OCI-LY3 (cell line): ENCODE measurements around the gene AOX1.

ENCODE experiments used
- H2AFZ ChIP-seq: fragments of 200-600, 300-600 bp; shearing (Covaris generic); 2 replicates; pipeline ENCODE4 v1.6.0; 2014; ENCODE audit warnings: antibody characterized with exemption, low read depth, low read length
- H3K27ac ChIP-seq: fragments of 200-600, 300-600 bp; sonication (generic); 2 replicates; pipeline ENCODE4 v1.5.1; 2014; ENCODE audit warnings: mild to moderate bottlenecking, low read length, moderate library complexity, mixed read lengths
- H3K27me3 ChIP-seq: fragments of 200-600, 300-600 bp; sonication (generic); 2 replicates; pipeline ENCODE4 v1.6.1; 2014; ENCODE audit warnings: low read depth, low read length, mixed read lengths
- H3K36me3 ChIP-seq: fragments of 200-600, 300-600 bp; sonication (generic); replicated peaks from 2 replicates; pipeline ENCODE3; 2014; ENCODE audit warnings: low read depth, low read length, mixed read lengths
- H3K4me1 ChIP-seq: fragments of 300-600, 200-600 bp; sonication (generic); 2 replicates; pipeline ENCODE4 v1.6.1; 2014; ENCODE audit warnings: low read length, mixed read lengths
- H3K4me2 ChIP-seq: fragments of 200-600, 300-600 bp; sonication (generic); 2 replicates; pipeline ENCODE4 v1.6.1; 2014; ENCODE audit warnings: low read length, mixed read lengths
- H3K4me3 ChIP-seq: fragments of 300-600, 200-600 bp; sonication (generic); 2 replicates; pipeline ENCODE4 v1.5.1; 2014; ENCODE audit warnings: antibody characterized with exemption, mild to moderate bottlenecking, low read length, moderate library complexity
- H3K79me2 ChIP-seq: fragments of 300-600, 200-600 bp; shearing (Covaris generic); 2 replicates; pipeline ENCODE4 v1.6.1; 2014; ENCODE audit warnings: mild to moderate bottlenecking, low read length, mixed read lengths
- H3K9ac ChIP-seq: fragments of 300-600, 200-600 bp; shearing (Covaris generic); 2 replicates; pipeline ENCODE4 v1.6.0; 2014; ENCODE audit warnings: mild to moderate bottlenecking, low read length, moderate library complexity
- H3K9me3 ChIP-seq: fragments of 200-600, 300-600 bp; shearing (Covaris generic); 2 replicates; pipeline ENCODE4 v1.6.1; 2014; ENCODE audit warnings: low read length, mixed read lengths; ENCODE audit not compliant: insufficient read depth
- H4K20me1 ChIP-seq: fragments of 200-600, 300-600 bp; sonication (generic); 2 replicates; pipeline ENCODE4 v1.6.1; 2016; ENCODE audit warnings: low read length, mixed read lengths; ENCODE audit not compliant: insufficient read depth
- CTCF ChIP-seq: fragments of 200-600, 300-600 bp; sonication (generic); IDR thresholded peaks from 2 replicates; pipeline ENCODE4 v1.5.1; 2014; ENCODE audit warnings: antibody characterized with exemption, low read length, low read depth
- EZH2phosphoT487 ChIP-seq: fragments of 200-600 bp; shearing (Covaris generic); IDR thresholded peaks from 2 replicates; pipeline ENCODE4 v1.6.1; 2018; ENCODE audit warnings: antibody characterized with exemption, mixed run types, low read depth

Gene AOX1

GRCh38 chr2:200620606-200621390 lies 35.0 kb downstream of the AOX1 start:
- H3K27me3 ChIP-seq, result no peaks in the 10 kb centered on the region
- no peak overlapping the region for H3K4me2 ChIP-seq
- H3K4me1 ChIP-seq, result peaks cover 9% of the 10 kb centered on the region
- TF ChIP-seq EZH2phosphoT487 (no peak), CTCF (no peak)
- H3K9me3 ChIP-seq, result no peaks in the 10 kb centered on the region
- H2AFZ ChIP-seq, result no peak overlapping the region
- no peaks in the 10 kb centered on the region for H4K20me1 ChIP-seq
- H3K79me2 ChIP-seq, result no peaks in the 10 kb centered on the region
- H3K36me3 ChIP-seq, result no peaks in the 10 kb centered on the region
- H3K9ac ChIP-seq, result no peak overlapping the region
- no peak overlapping the region for H3K4me3 ChIP-seq
- no peak overlapping the region for H3K27ac ChIP-seq

GRCh38 chr2:200622106-200622505 lies 36.3 kb downstream of the AOX1 start:
- Histone ChIP-seq H3K4me1 (peaks cover 9% of the 10 kb centered on the region), H3K4me2 (no peak overlapping the region)
- no peak for TF ChIP-seq CTCF
- no peak for TF ChIP-seq EZH2phosphoT487

GRCh38 chr2:200624026-200624425 lies 38.2 kb downstream of the AOX1 start:
- TF ChIP-seq EZH2phosphoT487 (no peak), CTCF (no peak)
- Histone ChIP-seq H3K9ac (no peak overlapping the region), H2AFZ (no peak overlapping the region), H3K36me3 (no peaks in the 10 kb centered on the region), H3K4me2 (no peak overlapping the region), H3K27me3 (no peaks in the 10 kb centered on the region), H4K20me1 (no peaks in the 10 kb centered on the region), H3K4me3 (no peak overlapping the region), H3K79me2 (no peaks in the 10 kb centered on the region), H3K27ac (no peak overlapping the region), H3K4me1 (no peaks in the 10 kb centered on the region), H3K9me3 (no peaks in the 10 kb centered on the region)

More at GRCh38 chr2:200622106-200622505, 36.3 kb downstream of the AOX1 start:
- H4K20me1 ChIP-seq, result no peaks in the 10 kb centered on the region
- H3K27ac ChIP-seq, result no peak overlapping the region
- no peaks in the 10 kb centered on the region for H3K9me3 ChIP-seq
- H3K79me2 ChIP-seq, result no peaks in the 10 kb centered on the region
- no peak overlapping the region for H3K4me3 ChIP-seq
- no peak overlapping the region for H2AFZ ChIP-seq
- no peaks in the 10 kb centered on the region for H3K36me3 ChIP-seq
- H3K9ac ChIP-seq, result no peak overlapping the region
- H3K27me3 ChIP-seq, result no peaks in the 10 kb centered on the region

GRCh38 chr2:200624658-200625057 lies 38.8 kb downstream of the AOX1 start:
- Histone ChIP-seq H3K27ac (no peak overlapping the region), H3K4me2 (no peak overlapping the region), H3K79me2 (no peaks in the 10 kb centered on the region), H2AFZ (no peak overlapping the region), H4K20me1 (no peaks in the 10 kb centered on the region), H3K9ac (no peak overlapping the region), H3K36me3 (no peaks in the 10 kb centered on the region), H3K4me1 (no peaks in the 10 kb centered on the region), H3K9me3 (no peaks in the 10 kb centered on the region), H3K27me3 (no peaks in the 10 kb centered on the region), H3K4me3 (no peak overlapping the region)
- no peak for TF ChIP-seq EZH2phosphoT487
- no peak for TF ChIP-seq CTCF
